ENCODE measurements around the gene SPAG5.

The SPAG5 gene

DNA sequence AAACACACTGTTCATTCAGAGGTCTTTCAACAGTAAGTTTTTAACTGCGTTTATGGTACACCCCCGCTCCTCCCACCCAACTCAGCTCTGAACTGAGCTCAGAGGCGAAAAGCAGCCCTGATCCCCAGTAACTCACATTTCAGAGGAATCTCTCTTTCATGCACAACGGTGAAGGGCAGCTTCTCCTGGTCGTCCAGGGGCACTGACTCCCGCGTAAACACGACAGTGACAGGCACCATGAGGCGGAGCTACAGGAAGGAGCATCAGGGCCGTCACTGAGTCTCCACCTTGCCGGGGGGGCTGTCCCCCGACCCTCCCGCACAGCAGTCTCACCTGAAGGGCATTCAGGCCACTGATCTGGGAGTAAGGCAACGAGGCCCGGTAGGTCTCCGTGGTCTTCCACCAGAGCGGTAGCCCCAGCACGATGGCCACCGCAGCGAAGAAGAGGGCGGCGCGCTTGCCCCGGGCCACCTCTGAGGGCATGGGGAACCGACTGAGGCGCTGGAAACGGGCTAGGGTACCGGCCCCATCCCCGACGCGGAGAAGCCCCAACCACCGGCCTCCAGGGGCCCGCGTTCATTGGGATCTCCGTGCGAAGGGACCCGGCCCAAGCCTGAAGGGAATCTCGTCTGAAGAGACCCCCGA is 28.0 kb downstream of the SPAG5 start:
- DNase-seq, result peak; percentile 40 to 47

DNA sequence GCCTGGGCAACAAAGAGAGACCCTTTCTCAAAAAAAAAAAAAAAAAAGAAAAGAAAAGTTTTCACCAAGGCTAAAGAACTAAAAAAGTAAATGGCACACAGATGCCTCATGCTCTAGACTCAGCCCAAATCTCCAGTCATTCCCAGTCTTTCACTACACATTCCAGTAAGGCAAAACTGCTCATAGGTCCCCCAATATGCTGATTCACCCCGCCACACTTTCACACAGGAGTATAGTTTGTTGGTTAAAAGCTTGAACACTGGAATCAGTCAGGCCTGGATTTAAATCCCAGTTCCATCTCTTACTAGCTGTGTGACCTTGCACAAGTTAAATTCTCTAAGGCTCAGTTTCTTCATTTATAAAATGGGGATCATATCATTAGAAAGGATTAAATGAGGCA is 29.4 kb downstream of the SPAG5 start:
- DNase-seq, result no peak

DNA sequence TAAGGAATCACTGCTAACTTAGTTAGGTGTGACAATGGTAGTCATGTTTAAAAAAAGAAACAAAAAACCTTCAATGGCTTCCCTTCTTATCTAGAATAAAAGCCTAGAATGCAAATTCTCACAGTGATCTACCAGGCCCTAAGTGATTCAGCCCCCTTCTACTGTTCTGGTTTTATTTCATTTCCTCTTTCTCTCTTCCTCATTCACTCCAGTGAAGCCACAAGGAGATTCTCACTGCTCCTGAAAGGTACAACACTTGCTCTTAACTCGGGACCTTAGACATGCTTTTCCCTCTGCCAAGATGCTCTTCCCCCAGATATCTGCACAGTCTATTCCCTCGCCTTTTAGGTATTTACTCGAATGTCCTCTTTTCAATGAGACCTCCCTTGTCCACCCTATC is 31.2 kb downstream of the SPAG5 start:
- DNase-seq, result no peak

DNA sequence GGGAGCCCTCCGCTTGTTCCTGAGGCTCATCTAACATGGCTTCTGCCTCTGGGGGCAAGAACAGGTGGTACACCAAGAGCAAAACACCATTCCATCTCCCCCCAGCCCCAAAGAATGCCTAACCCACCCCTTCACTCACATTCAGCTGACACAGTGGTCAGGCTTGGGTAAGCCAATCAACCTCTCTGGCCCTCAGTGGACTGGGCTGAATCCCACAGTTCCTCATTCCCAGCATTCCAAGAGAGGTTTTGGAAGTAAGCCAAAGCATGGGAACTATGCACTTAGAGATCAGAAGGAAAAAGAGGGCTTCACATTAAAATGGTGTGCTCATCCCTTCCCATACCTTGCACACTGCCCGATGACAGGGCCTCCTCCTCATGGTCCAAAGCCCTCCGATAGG is 35.4 kb downstream of the SPAG5 start:
- no peak for DNase-seq

DNA sequence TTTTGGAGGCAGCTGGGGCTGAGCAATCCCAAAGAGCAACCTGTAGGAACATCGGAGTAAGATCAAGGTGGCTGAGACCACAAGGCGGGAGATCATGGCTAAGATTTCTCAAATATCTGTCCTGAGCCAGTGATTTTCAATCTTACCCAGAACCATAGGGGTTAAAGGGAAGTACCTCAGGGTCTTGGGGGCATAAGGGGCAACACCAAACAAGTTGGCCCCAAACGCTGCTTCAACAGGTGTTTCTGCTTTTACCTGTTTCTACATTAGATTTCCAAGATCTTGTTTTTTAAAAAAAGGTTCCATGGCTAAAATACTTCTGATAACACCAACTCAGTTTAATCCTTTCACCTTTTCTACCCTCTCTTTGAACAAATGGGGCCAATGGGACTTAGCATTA is 43.8 kb downstream of the SPAG5 start:
- no peak for DNase-seq

DNA sequence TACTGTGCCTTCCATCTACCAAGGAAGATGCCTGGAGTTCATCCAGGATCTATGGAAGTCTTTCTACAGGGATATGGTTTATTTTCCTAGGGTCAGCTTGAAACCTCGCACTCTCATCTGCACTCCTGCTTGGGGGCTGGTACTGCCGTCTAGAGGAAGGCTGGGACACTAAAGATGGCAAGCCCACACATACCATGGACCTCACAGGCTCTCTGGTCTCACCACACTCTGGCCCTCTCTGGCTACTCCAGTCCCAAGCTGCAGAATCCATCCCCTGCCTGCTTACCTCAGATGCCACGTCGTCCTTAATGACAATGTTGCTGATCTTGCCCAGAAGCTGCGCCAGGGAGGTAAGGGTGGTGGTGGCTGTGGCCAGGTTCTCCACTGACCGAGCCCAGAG is 44.3 kb downstream of the SPAG5 start:
- DNase-seq, result no peak

DNA sequence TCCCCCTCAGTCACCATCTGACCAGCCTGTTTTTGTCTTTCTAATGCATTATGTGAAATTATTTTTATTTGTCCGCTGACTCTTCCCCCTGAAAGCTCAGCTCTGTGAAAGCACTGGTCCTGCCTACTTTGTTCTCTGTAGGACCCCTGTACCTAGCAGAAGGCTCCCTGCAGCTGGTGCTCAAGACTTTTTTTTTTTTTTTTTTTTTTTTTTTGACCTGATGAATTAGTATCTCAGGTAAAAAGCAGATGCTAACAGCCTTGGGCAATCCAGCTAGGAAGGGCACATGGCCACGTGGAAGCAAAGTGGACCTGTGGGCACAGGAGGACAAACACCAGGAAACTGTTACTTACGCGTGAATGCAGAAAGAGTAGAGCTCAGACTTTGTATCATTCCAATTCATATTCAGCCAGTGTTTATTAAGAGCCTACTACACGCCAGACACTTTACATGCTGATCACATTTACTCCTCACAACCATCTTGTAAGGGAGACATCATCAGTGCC is 45.8 kb downstream of the SPAG5 start:
- no peak for DNase-seq

DNA sequence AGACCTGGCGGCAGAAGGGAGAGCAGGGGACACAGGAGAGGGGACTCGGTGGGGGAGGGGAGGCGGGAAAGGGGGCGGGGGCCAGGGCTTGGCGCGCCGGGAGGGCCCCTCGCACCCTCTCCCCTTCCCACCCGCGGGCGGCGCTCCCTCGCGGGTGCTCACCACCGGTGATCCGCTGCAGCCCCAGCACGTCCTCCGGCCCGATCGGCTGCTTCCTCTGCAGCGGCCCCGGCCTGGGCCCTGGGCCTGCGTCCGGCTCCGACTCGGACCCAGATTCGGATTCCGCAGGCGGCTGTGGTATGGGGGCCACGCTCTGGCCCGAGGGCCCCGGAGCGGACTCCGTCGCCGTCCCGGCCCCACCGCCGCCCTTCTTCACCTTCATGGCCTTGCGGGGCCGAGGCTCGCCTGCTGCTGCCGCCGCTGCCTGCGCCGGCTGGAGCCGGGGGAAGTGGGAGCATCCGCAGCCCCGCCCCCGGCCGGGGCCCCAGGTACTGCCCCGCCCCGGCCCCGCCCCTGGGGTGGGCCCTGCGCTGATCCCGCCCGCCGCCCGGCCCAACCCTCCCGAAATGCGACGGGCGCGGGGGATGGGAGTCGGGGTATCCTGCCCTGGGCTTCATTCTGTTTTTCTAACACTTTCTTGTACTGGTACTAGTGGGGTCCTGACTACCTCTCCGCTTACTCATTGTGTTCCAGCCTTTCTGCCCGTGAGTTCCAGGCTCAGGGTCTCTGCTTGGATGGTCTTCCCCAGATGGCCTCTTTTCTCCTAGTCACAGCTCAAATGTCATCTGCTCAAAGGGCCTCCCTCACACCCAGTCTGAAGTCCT is 46.4 kb downstream of the SPAG5 start, which contains the start of gene UNC119:
UNC119 (minus strand) TSS at position 449 of the 824 bp plus-strand sequence; CDS start at position 382, 67 bp downstream.
- peak; percentile 50 to 76 for DNase-seq

DNA sequence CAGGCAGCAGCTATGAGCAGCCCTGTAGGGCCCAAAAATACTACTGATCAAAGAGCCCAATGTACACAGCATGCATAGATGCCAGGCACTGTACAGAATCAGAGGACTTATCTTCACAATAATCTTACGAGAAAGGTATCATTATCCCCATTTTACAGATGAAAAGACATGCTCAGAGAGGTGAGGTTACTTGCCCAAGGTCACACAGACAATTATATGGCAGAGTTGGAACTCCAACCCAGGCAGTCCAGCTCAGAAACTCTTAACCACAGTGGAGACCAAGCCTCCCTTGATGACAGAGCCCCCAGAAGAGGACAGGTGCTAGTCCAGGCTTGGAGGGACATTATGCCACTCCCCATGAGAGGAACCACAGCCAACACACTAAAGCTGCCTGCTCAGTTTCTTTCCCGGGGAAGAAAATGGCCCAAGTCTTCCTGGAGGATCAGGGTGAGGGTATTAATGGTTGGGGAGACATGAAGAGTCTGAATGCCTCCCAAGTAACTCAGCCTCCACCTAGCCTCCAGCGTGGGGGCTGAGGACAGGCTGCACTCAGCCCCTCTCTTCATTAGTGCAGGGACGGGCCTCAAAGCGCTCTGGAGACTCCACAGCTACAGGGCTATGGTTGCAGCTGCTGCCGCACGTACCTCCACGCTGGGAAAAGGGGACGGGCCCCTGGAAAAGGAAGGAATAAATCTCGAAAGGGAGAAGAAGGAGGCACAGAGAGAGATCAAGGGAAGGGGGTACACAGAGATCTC is 47.2 kb downstream of the SPAG5 start:
- DNase-seq, result no peak

DNA sequence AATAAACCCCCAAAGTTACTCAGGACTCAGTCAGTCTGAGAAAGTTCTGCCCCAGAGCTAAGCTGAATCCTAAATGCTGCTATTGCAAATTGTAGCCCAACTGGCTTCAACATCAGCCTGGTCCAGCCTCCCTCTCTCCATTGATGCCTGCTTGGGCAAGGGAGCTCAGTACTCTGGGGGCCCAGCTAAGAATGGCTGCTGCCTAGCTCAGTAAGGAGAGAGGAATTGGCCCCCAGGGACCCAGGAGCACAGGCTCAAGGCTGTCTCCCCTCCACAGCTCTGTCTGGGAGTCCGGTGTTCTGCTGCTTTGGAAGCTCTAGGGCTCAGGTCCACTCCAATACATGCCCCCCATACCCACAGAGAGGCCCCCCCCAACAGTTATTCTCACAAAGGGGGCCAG is 48.0 kb downstream of the SPAG5 start:
- no peak for DNase-seq

DNA sequence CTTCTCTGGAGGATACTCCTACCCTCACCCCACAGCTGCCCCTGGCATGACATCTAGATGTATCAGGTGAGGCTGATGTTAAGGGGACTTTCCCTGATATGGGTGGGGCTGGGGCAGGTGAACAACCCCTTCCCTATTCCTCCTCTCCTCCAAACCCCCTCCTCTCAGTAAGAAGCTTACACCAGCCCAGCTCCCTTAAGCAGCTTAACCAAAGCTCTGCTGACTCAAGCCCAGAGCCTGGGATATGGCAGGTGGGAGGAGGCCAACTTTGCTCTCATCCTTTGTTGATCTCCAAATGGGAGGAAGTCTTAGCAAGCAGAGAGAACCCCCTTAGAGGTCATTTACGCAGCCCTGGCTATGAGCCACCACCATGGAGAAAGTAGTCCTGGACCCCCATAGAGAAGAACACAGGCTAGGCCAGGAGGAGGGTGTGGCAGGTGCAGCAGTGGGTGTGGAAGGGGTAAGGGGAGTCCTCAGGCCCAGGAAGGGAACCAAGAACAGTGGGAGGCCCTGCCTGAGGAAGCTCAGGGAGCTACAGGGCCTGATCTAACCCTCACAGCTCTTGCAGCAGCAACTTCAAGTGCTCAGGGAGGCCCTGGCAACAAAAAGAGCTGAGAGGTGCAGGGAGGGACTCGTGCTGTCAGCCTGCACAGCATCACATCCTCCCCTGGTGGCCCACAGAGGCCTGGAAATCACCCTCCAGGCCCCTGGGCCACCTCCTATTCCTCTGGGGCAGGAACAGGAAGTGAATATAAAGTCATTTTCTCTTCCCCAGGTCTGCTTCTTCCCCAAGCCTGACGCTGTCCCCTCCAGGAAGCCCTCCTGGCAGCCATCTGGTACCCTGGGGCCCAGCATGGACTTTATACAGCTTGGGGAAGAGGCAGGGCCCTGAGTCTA is 49.3 kb downstream of the SPAG5 start:
- DNase-seq, result no peak

DNA sequence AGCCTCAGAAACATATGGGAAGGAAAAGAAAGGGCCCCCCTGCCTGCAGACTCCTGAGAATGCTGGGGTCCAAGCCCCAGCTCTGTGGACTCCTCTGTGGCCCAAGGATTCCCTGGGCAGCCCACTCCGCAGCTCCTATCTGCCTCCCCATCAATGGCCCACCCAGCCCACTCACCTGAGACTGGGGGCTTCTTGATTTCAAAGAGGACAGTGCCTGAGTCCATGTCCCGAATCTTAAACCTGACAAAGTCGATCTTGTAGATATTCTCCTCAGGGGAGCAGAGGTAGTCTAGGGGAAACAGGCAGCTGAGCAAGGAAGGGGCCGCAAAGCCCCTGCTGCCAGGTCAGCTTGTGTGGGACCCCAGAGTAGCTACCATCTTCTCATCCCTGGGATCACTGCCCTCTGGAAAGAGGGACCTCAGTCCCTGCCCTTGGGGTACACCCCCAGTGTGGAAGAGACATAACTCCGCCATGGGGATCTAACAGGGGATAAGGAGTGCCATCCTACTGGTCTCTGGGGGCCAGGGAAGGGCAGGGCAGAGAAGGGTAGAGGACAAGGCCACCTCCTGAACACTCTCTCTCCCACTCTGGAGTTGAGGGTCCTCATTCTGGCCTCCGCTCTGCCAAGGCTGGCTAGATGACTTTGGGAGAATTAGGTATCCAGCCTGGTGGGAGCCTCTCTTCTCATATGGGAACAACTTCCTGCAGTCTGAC is 50.3 kb downstream of the SPAG5 start:
- no peak for DNase-seq

DNA sequence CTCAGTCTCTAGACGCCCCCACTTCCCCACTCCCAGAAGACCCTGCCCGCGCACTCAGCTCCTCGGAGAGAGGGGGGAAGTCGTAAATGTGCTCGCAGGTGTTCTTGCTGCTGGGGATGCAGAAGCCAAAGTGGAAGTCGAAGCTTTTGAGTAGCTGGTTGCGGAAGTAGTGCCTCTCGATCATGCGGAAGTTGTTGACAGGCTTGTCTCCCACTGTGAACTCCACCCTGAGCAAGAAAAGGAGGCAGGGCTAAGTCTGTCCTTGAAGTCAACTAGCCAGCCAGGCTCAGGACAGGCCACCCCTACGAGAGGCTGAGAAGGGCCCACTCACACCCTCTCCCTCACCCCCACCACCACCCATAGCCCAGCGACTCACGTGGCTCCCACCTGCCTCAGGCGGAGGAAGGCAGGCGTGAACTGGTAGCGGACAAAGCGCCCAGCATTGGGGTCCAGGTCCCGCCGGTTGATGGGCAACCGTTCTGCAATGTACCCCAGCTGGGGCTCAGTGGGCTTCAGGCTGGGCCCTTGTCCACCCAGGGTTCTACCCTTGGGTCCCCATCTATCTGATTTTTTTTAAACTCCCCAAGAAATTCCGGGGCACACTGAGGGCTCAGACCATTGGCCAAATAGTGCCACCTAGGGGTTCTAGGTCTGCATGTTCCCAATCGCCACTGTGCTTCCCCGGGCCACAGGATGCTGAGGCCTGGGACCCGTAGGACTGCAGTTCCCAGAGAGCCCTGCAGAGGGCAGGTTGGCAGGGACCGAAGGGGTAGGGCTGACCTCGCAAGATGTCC is 51.0 kb downstream of the SPAG5 start:
- DNase-seq, result peak; percentile 51 to 65

DNA sequence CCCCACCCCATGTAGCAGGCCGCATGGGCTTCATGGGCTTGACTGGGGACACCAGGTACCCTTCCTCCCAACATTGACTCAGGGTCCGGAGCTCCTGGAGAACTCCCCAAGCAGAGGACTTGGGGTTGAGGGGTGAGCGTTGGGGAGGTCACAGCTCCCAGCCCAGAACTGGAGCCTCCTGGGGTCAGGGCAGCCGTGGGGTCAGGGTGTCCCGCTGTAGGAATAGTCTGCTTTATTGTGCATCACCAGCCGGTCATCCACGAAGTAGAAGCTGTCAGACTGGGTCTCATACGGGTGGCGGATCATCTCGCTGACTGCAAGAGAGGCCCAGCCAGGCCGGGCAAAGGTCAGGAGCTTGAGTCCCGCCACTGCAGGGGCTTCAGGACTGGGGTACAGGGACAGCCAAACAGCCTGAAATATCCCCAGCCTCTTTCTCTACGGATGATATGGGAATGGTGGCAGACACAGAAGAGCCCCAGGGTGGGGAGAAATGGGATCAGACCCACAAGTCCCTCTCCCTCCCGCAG is 51.7 kb downstream of the SPAG5 start:
- no peak for DNase-seq

DNA sequence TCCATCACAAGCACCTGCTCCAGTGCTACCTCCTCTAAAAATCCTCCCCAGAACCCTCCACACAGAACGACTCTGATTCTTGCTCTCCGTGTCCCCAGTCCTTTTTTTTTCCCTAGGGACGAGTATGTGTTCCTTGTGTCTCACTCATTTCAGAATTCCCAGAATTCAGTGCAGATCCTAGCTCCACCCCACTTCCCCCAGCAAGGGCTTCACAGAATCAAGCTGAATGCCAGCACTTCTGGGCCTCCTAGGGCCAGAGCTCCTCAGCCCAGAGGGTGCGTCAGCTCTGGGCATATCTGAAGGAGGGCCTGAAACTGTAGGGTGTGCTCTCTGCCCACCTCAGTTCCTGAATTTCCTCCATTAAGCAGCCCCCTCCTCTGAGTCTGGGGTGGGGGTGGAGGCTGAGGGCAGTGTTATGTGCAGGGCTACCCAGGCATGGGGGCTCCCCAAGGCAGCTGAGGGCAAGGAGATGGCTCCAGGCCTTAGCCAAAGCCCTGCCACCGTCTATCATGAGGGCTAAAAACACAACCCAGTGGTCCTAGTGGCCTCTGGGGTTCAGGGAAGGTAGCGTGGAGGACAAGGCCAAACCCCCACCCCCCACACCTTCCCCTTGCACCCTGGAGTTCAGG is 52.9 kb downstream of the SPAG5 start:
- DNase-seq, result no peak

DNA sequence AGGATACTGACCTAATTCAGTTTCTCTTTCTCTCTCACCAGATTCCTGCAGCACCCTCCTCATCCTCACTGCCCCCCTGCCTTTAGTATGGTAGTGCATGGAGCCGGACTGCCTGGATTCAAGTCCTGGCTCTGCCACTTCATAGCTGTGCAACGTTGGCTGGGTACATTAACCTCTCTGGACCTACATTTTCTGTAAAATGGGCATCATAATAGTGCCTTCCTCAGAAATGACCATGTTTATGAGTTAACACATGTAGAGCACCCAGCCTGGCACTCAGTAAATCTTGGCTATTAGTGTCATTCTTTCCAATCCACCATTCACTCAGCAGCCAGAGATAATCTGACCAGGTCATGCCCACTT is 53.7 kb downstream of the SPAG5 start:
- no peak for DNase-seq

DNA sequence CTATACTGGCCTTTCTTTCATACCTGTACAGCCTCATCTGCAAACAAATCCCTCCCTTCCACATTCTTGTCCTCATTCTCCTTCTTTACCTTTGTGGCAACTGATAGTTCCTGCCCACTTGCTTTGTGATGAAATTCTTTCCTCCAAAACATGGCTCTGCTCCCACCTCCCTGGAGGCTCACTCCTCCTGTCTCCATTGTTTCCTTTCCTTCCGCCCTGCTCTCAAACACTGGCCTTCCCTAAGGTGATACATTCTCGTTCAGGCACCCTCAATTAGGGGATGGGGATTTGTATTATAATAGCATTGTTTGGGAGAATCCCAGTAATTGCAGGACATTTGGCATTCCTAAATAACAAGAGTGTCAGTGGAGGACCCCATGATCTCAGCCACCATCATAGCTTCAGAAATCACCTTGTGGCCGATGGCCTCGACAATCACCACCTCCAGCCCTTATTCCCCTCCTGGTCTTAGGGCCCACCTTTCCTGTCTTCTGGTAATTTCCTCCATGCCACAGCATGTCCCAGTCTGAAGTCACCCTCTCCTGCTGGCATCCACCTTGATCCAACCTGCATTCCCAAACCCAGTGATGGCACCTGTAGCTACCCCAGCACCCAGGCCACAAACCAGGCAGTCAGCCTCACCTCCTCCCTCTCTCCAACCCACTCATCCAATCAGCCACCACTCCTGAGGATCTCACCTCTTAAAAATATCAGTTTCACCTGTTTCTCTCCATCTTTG is 54.3 kb downstream of the SPAG5 start:
- DNase-seq, result no peak

DNA sequence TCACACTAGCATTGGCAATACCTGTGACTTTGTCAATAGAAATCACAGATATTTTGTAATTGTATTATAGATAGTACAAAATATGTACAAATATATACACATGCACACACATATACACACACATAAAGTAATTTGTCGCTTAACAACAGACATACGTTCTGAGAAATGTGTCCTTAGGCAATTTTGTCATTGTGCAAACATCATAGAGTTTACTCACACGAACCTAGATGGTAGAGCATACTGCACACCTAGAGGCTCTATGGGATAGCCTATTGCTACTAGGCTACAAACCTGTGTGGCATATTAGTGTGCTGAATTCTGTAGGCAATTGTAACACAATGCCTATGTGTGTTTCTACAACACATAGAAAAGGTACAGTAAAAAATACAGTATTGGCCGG is 57.4 kb downstream of the SPAG5 start:
- DNase-seq, result no peak

DNA sequence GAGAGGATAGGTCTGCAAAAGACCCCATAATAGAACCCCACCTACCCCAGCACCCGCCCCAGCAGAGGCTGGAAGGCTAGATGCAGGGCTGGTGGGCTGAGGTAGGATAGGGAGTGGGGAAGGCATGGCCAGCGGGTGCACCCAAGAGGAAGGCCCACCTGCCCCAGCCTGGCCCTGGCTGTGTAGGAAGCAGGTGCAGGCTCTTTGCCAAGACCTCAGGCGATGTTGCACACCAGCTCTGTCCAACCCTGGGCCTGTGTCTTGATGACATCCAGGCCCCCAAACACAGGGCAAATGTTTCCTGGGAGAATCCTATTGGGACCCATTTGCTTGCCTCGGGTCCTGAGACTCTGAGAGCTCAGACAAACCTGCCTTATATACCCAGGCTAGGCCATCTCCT is 58.6 kb downstream of the SPAG5 start:
- no peak for DNase-seq
